Activated T-cell treated with anti-CD3 and anti-CD28 coated beads, Interleukin-2, amount 50 U/mL, for 1 hour (primary cell): ENCODE data around the gene TMEM79.
A peak's percentile ranks its signal among the peaks of the same experiment; 100 is the strongest.

ENCODE experiments used
- DNase-seq: peaks from one replicate; pipeline ENCODE4 v3.0.0-alpha.2; 2020

The TMEM79 gene

DNA sequence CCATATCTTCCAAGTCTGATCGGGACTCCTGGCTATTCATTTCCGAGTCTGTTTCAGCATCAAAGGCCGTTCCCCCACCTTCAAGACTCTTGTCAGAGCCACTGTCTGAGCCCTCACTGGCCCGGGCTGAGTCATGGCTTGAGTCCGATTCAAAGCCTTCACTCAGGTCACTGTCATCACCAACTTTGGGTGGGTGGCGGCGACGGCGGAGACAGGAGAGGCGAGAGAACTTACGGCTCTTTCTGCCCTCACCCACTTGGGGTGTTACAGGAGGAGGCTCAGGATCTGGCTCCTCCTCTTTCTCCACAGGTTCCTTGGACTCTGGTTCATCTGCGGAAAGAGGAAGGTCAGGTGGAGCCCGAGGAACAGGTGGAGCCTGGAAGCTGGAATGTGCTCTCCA lies 18.1 kb upstream of the TMEM79 start:
- no peak for DNase-seq

DNA sequence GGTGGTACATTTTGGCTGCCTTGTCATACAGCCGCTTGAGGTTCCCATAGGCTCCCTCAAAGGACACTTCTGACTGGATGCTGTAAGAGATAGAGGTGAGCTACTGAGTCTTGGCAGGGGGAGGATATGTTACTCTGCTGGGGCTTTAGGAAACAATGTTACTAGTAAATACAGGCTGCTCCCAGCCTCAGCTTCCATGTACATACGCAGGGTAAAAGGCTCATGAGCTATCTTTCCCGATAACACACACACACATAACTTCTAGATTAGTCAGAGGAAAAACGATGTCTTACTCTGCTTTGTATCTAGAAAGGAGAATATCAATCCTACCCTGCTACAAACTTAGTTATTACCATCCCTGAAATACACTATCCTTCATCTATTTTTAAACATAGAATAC lies 15.8 kb upstream of the TMEM79 start:
- DNase-seq: no peak

DNA sequence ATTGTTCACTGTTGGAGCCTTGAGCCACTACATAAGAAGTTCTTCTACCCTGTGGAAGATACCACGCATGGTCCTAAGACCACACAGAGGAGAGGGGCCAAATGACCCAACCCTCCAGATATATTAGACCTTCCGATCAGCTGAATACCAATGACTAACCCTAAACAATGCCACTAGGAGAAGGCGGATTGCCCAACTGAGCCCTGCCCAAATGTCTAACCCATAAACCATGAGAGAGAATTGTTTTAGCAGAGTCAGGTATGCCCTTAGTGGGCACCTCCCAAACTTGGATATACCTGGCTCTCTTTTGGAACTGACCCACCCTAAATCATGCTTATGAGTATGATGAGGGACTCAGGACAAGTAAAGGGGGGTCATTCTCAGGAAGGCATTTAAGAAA lies 13.8 kb upstream of the TMEM79 start:
- DNase-seq: no peak

DNA sequence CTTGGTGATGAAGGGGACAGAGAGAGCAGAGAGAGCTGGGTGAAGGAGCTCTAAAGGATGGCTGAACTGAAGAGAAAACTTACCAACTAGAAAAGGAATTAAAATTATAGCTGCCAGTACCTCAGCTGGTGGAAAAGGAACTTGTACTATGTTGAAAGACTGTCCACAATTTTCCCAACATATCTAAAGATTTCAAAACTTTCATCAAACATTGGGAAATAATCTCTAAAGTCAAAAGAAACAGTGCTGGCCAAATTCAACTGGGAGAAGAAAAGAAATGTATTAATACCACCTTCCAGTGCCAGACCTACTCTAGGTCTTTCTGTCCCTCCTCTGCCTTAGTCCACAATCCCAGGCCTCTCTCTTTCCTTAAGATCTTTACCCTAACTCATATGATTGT lies 7.6 kb upstream of the TMEM79 start:
- DNase-seq: no peak

GRCh38 chr1:156276966-156277381 lies 7.2 kb upstream of the TMEM79 start:
- DNase-seq: no peak

- no peak for DNase-seq
Measured at GRCh38 chr1:156279837-156280236, 4.3 kb upstream of the TMEM79 start.

DNA sequence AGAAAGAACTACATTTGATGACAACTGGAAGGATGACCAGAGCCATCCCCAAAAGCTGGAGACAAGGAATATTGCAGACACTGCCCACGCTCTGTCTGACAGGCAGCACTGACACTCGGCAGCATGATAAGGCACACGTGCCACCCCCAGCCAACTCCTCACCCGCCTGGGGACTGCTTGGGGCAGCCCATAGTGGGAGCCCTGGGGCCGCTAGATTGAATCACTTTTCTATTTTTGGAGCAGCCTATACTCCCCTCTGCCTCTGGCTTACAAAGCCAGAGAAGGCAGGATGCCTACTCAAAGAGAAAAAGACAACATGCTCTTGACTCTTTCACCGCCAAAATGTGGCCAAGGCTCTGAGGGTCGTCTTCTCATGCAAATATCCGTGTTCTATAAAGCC lies 2.8 kb upstream of the TMEM79 start:
- no peak for DNase-seq

GRCh38 chr1:156281693-156282478 lies 2.2 kb upstream of the TMEM79 start:
- DNase-seq: no peak

DNA sequence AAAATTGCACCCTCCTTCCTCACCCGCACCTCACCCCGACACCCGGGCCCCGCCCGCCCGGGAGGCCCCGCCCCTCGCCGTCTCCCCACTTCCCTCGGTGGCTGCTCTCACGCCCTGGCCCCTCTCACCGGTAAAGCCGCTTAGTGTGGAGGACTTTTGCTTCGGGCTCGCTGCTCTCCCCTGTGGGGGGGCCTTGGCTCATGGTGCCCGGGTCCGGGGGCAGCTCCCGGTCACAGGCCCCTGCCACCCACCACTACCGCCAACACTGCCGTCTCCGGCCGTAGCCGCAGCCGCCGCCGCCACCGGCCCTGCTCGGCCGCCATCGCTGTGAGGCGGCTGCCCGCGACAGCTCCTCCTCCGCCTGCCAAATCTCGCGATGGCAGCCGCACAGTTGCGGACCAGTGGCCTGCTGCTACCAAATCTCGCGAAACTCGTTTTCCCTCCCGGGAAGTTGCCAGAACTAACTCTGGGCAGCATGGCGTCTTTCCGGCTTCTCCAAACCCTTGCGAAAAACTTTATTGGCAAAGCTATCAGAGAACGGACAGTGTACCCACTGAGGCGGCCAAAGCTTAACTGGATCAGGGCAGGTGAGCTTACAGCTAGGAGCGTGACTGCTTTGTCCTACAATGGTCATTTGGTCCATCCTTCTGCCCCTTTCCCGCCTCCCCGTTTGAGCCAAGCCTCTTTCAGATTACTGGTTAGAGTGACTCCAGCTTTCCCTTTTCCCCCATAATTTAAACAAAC lies 1.5 kb upstream of the TMEM79 start, which contains the start of gene SMG5:
TSS of gene SMG5 (minus strand) at position 347 of the 744 bp plus-strand sequence. CDS start at position 202, 145 bp downstream.
- peak; percentile 93 for DNase-seq

DNA sequence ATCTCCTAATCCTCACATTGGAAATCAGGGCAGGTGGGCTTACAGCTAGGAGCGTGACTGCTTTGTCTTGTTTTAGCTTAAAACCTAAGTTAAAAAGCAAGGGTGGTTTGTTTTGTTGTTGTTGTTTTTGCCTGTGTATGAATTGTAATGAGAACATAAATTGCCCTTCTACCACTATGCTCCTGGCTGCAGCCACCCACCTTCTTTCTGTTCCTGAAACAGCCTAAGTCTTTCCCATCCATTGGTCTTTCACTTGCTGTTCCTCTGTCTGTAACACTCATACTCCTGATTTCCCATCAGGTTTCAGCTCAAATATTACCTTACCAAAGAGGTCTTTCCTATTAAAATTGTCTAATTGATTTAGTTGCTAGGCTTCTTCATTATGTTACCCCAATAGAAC lies 604 bp upstream of the TMEM79 start:
- DNase-seq: no peak

- no peak for DNase-seq
Measured at GRCh38 chr1:156284757-156285156, 632 bp downstream of the TMEM79 start.

- no peak for DNase-seq
Measured at GRCh38 chr1:156285437-156285836, 1.3 kb downstream of the TMEM79 start.

- DNase-seq: no peak
Measured at GRCh38 chr1:156286061-156286460, 1.9 kb downstream of the TMEM79 start.

DNA sequence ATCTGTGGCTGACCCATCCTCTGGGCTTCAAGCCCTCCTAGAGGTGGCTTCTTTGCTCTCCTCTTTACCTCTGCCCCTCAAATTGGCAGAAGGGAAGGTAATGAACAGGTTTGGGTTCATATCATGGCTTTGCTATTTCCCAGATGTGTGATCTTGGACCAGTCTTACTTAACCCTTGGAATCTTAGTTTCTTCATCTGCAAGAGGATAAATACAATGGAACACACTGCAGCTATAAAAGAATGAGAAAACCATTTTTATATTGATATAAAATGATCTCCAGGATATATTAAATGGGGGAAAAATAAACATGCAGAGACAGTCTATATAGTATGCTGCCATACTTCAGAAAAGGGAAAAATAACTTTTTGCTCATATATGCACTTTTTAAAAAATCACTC lies 5.7 kb downstream of the TMEM79 start:
- no peak for DNase-seq

GRCh38 chr1:156291226-156292061 lies 7.3 kb downstream of the TMEM79 start:
- no peak for DNase-seq

- DNase-seq: no peak
Measured at GRCh38 chr1:156293098-156293434, 8.9 kb downstream of the TMEM79 start.

DNA sequence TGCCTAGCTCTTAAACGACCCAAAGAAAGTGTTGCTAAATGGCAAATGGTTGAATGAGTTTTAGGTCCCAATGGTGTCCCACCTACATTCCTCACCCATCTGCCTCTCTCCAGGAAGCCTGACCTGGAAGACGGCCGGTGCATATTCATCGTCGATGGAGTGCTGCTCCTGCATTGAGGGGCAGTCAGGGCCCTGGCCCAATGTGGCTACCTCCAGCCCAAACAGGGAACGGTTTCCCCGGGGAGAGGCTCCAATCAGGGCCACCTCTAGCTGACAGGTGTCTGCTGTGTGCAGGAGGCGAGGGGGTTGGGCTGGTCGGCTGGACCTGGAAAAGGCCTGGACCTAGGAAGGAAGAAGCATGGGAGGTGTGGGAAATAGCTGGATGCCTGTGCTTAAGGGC lies 9.8 kb downstream of the TMEM79 start:
- no peak for DNase-seq

GRCh38 chr1:156295391-156295947 lies 11.3 kb downstream of the TMEM79 start, which contains the start of gene GLMP:
Gene GLMP (minus strand): TSS chr1:156295679. CDS start chr1:156295645, 34 bp downstream.
- peak; percentile 52 for DNase-seq

DNA sequence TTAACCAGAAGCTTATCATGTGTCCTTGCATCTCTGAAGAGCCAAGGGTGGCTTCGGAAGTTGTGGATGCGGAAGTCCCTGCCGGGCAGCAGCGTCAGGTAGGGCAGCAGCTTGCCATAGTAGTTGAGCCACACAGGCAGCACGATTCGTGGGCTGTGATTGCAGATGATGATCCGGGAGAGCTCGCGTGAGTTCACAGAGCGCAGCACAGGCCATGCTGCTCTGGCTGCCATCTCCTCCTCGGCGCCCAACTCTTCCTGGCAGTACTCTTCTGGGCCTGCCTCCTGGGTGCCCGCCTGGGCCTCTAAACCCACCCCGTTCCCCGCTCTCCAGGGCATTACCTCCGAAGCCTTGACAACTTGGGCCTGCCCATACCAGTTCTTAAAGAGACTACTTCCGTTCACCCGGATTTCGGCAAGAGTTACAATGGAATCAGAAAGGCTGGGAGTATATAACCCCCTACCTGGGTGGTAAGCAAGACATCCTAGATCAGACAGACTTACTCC lies 14.8 kb downstream of the TMEM79 start, which contains the start of gene VHLL:
TSS of gene VHLL (minus strand) at position 456 of the 506 bp plus-strand sequence. CDS start at position 338, 118 bp downstream.
- no peak for DNase-seq

DNA sequence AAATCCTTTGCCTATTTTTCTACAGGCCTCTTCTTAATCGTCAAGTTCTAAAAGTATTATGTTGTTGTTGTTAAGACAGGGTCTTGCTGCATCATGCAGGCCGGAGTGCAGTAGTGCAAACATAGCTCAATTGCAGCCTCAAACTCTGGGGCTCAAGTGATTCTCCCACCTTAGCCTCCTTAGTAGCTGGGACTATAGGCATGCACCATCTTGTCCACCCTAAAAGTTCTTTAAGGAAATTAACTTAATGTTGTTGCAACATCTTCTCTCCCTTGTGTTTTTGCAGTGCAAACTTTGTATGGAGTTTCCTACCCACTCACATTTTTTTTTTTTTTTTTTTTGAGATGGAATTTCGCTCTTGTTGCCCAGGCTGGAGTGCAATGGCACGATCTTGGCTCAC lies 19.1 kb downstream of the TMEM79 start:
- no peak for DNase-seq

- no peak for DNase-seq
Measured at GRCh38 chr1:156305215-156305614, 21.1 kb downstream of the TMEM79 start.

- no peak for DNase-seq
Measured at GRCh38 chr1:156308078-156308477, 24.0 kb downstream of the TMEM79 start.

- no peak for DNase-seq
Measured at GRCh38 chr1:156310962-156311361, 26.8 kb downstream of the TMEM79 start.
